HepG2 (cell line): ENCODE results near the gene PALMD.

Source experiments
- DNMT1 ChIP-seq: sonication (generic); formaldehyde crosslinking; IDR thresholded peaks from 2 replicates; pipeline ENCODE4 v1.5.1; 2020; ENCODE audit warnings: mild to moderate bottlenecking, missing genetic modification reagents
- ELF1 ChIP-seq: sonication (generic); formaldehyde crosslinking; IDR thresholded peaks from 2 replicates; pipeline ENCODE4 v1.4.0; 2020; ENCODE audit warnings: missing genetic modification reagents
- FIP1L1 ChIP-seq: fragments of 200-400 bp; formaldehyde crosslinking; IDR thresholded peaks from 2 replicates; pipeline ENCODE4 v1.6.1; 2018; ENCODE audit warnings: low read depth, mild to moderate bottlenecking, low read length, moderate library complexity, borderline replicate concordance; ENCODE audit not compliant: insufficient read depth
- TAF1 ChIP-seq: sonication (generic); formaldehyde crosslinking; IDR thresholded peaks from 2 replicates; pipeline ENCODE4 v1.4.0; 2020; ENCODE audit warnings: missing genetic modification reagents
- ZFP37 ChIP-seq: sonication (generic); formaldehyde crosslinking; IDR thresholded peaks from 2 replicates; pipeline ENCODE4 v1.4.0; 2020; ENCODE audit warnings: missing genetic modification reagents, borderline replicate concordance
- ZNF547 ChIP-seq: sonication (generic); formaldehyde crosslinking; IDR thresholded peaks from 2 replicates; pipeline ENCODE4 v1.5.1; 2020; ENCODE audit warnings: mild to moderate bottlenecking, missing genetic modification reagents
- ZNF83 ChIP-seq: sonication (generic); formaldehyde crosslinking; IDR thresholded peaks from 2 replicates; pipeline ENCODE4 v1.4.0; 2020; ENCODE audit warnings: missing genetic modification reagents, mild to moderate bottlenecking, borderline replicate concordance
- TF ChIP-seq, protein P1 (sequence below): IDR thresholded peaks from 2 replicates; pipeline ENCODE4 v1.6.1; 2018; ENCODE audit warnings: missing genetic modification reagents

GRCh38 chr1:99601208-99601607, 44.7 kb upstream of the PALMD start:
- TF ChIP-seq ZNF547 (CRISPR knock-in tag) (no peak), TAF1 (CRISPR knock-in tag) (no peak), DNMT1 (CRISPR knock-in tag) (no peak), ZNF83 (no peak), ZFP37 (CRISPR knock-in tag) (no peak), FIP1L1 (no peak), ELF1 (CRISPR knock-in tag) (no peak)
- TF ChIP-seq, protein P1, sequence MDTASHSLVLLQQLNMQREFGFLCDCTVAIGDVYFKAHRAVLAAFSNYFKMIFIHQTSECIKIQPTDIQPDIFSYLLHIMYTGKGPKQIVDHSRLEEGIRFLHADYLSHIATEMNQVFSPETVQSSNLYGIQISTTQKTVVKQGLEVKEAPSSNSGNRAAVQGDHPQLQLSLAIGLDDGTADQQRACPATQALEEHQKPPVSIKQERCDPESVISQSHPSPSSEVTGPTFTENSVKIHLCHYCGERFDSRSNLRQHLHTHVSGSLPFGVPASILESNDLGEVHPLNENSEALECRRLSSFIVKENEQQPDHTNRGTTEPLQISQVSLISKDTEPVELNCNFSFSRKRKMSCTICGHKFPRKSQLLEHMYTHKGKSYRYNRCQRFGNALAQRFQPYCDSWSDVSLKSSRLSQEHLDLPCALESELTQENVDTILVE (CRISPR knock-in tag), result no peak
